T-helper 9 cell (primary cell): ENCODE results near the gene TBL1XR1.
"Not testable (repeated sequence)": the region's sequence is repeated elsewhere in the genome, so short reads cannot be mapped to it uniquely, and the experiment has no call there.

Source experiments
- DNase-seq: peaks from one replicate; pipeline ENCODE4 v3.0.0-alpha.2; 2020

The TBL1XR1 gene

GRCh38 chr3:177056927-177057326 is 140.4 kb downstream of the TBL1XR1 start:
- no peak for DNase-seq

- no peak for DNase-seq
Observed at GRCh38 chr3:177055605-177056571, 141.4 kb downstream of the TBL1XR1 start.

- DNase-seq = no peak
Observed at GRCh38 chr3:177053107-177053506, 144.2 kb downstream of the TBL1XR1 start.

- DNase-seq = no peak
Observed at GRCh38 chr3:177051411-177051810, 145.9 kb downstream of the TBL1XR1 start.

- DNase-seq = no peak
Observed at GRCh38 chr3:177050501-177051237, 146.6 kb downstream of the TBL1XR1 start.

GRCh38 chr3:177045767-177046166 is 151.5 kb downstream of the TBL1XR1 start:
- DNase-seq = no peak

- no peak for DNase-seq
Observed at GRCh38 chr3:177045222-177045621, 152.1 kb downstream of the TBL1XR1 start.

GRCh38 chr3:177041730-177042551 is 155.3 kb downstream of the TBL1XR1 start:
- no peak for DNase-seq

GRCh38 chr3:177041021-177041729 is 156.1 kb downstream of the TBL1XR1 start:
- DNase-seq = no peak

GRCh38 chr3:177039490-177040274 is 157.6 kb downstream of the TBL1XR1 start:
- no peak for DNase-seq

GRCh38 chr3:177037241-177037640 is 160.0 kb downstream of the TBL1XR1 start:
- DNase-seq = no peak

- DNase-seq = no peak
Observed at GRCh38 chr3:177035676-177036075, 161.6 kb downstream of the TBL1XR1 start.

- no peak for DNase-seq
Observed at GRCh38 chr3:177034832-177035475, 162.3 kb downstream of the TBL1XR1 start.

- no peak for DNase-seq
Observed at GRCh38 chr3:177026505-177027277, 170.6 kb downstream of the TBL1XR1 start.

- no peak for DNase-seq
Observed at GRCh38 chr3:177015881-177016280, 181.4 kb downstream of the TBL1XR1 start.

- DNase-seq = no peak
Observed at GRCh38 chr3:177013681-177014280, 183.5 kb downstream of the TBL1XR1 start.

GRCh38 chr3:177005718-177006405 is 191.4 kb downstream of the TBL1XR1 start:
- no peak for DNase-seq

- not testable (repeated sequence) for DNase-seq
Observed at GRCh38 chr3:177000159-177000558, 197.1 kb downstream of the TBL1XR1 start.

- no peak for DNase-seq
Observed at GRCh38 chr3:176995946-176996345, 201.3 kb downstream of the TBL1XR1 start.
